Fibroblast of the conjunctiva (primary cell): ENCODE data around the gene BARX1.
"Not testable (repeated sequence)": the region's sequence is repeated elsewhere in the genome, so short reads cannot be mapped to it uniquely, and the experiment has no call there.

Experiments
- DNase-seq: peaks from one replicate; pipeline ENCODE4 v3.0.0-alpha.2; 2010; ENCODE audit warnings: low read depth

BARX1 gene

DNA sequence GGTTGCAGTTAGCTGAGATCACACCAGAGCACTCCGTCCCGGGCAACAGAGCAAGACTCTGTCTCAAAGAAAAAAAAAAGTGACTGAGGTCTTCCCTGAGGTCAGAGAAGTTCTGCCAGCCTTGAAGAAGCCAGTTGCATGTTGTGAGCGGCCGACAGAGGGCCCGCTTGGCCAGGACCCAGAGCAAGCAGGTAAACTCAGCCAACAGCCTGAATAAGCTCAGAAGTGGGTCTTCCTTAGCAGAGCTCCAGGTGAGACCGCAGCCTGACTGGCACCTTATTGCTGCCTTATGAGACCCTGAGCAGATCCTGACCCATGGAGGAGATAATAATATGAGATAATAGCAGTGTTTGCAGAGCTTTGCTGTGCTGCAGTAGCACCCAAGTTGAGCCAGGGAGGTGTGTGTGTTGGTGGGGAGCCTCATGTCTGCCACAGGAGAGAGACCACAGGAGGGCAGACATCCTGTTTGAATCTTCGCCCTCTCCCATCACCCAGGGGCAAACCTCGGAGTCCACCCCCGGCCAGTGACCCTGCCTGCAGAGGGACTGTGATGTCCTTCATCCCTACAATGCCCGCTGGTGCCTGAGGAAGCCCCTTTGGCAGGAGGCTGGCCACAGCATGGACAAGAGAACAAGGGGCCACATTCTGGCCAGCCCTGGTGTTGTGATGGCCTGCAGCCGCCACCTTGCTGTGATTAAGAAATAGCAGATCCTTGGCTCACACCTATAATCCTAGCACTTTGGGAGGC lies 10.8 kb upstream of the BARX1 start:
- no peak for DNase-seq

DNA sequence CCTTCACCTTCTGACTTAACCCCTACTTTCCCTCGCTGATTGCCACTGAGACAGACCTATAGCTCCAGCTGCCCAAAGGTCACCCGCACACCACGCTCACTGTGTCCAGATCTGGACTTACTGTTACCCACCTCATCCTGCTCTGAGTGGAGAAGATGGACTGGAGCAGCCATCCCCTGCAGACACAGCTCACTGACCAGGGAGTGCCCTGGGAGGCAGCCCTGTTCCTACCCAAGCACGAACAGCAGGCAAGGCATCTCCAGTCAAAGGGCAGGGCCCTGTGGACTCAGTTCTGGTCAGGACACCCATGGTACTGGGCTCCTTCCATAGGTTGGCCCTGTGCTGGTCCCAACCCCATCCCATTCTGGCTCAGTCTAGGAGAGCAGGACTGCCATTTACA lies 9.5 kb upstream of the BARX1 start:
- DNase-seq = no peak

DNA sequence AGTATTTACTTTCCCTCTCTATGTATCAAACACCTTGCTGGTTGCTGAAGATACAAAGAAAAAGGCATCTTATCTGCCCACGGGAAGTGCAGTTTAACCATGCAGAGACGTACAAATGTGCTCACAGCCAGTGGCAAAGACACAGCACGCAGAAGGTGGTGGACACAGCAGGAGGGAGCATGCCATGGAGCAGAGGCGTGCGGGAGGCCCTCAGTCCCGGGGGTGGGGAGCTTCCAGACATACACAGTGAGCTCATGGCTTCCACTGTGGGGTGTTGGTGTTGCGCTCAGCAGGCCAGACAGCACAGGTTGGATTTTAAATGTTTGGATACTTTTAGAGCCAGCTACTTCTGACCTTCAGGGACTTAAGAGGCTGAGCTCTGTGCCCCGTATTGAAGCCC lies 8.8 kb upstream of the BARX1 start:
- no peak for DNase-seq

DNA sequence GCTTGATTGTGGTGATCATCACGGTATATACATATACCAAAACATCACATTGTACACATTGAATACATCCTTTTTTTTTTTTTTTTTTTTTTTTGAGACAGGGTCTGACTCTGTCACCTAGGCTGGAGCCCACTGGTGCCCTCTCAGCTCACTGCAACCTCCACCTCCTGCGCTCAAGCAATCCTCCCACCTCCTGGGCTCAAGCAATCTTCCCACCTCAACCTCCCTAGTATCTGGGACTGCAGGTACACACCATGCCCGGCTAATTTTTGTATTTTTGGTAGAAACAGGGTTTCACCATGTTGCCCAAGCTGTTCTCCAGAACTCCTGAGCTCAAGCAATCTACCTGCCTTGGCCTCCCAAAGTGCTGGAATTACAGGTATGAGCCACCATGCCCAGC lies 8.3 kb upstream of the BARX1 start:
- not testable (repeated sequence) for DNase-seq

DNA sequence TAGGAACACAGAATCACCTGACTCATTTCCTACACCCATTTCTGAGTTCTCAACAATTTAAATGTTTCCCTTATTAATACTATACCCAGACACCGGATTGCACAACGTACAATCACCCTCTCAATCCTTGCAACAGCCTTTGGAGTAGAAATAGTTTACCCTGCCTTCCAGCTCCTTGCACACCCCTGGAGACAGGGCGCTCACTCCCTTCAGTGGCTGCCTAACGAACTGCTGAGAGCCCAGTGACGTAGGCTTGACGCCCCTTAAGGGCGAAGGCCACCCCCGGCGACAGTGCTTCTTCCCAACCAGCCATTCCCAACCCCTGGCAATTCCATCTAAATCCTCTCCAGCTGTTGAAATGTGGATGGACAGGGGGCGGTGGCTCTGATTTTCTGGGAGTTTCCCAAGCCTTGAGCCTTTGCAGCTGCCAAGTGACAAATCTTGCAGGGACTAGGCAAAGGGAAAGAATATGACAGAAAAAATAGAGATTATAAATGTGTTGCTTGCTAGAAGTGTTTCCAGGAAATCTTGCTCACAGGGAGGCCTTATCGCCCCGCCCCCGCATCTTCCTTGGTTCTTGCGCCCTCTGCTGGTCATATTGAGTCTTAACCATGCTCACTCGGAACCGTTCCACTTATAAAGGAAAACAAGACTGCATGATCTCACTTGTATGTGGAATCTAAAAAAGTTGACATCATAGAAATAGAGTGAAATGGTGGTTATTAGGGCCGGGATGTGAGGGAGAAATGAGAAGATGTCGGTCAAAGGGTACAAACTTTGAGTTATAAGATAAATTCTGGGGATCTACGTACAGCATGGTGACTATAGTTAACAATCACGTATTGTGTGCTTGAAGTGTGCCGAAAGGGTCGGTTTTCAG lies 7.6 kb upstream of the BARX1 start:
- DNase-seq = peak; percentile 65

DNA sequence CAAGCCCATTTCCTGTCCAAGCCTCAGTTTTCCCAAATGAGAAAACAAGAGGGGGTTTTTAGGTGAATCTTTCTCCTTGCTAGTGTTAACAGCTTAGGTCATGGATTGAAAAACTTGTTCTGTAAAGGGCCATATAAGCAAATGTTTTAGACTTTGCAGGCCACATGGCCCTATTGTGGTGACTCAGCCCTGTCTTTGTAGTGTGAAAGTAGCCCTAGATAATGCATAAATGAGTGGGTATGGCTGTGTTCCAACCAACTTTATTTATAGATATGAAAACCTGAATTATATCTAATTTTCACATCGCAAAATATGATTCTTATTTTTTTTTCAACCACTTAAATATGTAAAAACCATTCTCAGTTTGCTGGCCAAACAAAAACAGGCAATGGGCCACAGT lies 6.9 kb upstream of the BARX1 start:
- DNase-seq = no peak

DNA sequence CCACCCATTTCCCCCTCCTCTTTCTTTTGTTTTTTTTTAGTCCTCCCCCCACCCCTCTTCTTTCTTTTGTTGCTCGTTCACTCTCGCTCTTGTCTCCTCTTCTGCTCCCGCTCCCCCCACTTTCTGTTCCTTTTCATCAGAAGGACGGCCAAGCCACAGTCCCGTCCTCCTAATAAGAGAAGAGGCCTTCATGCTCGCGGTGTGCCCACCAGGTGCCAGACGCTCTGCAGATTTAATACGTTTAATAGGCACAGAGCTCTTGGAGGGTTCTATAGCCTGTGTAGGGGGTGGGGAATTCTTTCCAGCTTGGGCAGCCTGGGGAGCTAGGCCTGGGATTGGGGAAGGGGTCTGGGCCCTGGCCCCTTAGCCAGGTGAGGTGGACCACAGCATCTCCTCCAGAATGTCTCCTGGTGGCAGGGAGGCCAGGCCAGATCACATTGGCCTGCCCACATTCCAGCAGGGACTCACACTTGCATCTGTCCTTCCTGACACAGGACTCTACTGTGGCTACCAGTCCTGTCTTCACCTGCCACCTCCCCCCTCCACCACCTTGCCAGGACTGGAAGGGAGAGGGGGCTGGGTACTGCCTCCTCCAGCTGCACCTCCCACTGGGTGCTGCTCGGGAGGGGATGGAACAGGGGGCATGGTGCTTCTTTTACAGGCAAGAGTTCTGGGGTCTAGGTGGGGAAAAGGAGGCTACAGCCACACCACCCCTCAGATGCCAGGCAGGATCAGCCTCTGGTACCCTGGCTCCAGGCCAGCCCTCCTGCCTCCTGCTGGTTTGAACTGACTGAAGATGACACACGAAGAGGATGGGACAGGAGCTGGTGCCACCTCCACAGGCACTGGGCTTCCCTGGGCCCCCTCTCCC lies 6.1 kb upstream of the BARX1 start:
- DNase-seq = no peak

DNA sequence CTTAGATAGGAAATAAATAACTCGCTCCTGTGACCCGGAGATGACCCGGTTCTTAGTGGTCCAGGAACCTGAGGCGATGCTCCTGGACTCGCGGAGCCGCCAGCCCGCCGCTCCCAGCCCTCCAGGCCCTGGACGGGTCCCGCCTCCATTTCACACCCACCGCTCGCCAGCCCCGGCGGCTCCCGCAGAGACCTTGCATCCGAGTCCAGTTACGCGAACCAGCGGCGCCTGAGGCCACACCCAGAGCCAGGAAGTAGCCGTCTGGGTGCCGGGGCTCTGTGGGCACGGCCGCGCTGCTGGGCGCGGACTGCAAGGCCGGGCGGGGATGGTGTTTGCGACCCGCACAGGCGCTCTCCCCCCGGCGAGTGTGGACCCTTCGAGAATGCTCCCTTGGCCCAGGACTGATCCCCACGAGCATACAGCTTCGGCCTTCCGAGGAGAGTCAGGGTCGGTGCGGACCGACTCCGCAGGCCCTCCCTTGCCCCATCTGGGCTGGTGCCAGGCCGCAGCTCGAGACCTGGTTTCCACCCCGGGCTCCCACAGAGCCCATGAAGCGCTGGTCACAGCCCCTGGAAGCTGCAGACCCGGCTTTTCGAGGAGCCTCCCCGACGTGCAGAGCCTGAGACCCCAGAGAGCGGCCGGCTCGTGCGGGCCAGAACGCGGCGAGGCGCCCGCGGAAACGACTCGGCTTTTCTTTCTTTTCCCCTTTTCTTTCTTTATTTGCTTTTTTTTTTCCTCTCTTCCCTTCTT lies 5.2 kb upstream of the BARX1 start:
- no peak for DNase-seq

DNA sequence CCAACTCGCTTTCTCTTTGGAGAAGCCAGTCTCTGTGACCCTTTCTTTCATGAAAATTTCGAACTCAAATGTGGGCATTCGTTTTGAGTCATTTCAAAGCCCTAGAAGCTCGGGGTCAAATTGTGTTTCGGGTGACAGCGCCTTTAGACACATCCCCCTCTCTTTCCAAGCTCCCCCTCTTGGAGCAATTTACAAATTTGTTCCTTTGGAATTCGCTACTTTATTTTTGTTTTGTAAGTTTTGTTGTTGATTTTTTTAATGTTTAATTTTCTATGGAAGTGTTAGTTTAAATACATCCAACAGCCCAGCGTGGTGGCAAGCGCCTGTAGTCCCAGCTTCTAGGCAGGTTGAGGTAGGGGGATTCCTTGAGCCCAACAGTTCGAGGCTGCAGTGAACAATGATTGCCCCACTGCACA lies 4.6 kb upstream of the BARX1 start:
- DNase-seq = no peak

DNA sequence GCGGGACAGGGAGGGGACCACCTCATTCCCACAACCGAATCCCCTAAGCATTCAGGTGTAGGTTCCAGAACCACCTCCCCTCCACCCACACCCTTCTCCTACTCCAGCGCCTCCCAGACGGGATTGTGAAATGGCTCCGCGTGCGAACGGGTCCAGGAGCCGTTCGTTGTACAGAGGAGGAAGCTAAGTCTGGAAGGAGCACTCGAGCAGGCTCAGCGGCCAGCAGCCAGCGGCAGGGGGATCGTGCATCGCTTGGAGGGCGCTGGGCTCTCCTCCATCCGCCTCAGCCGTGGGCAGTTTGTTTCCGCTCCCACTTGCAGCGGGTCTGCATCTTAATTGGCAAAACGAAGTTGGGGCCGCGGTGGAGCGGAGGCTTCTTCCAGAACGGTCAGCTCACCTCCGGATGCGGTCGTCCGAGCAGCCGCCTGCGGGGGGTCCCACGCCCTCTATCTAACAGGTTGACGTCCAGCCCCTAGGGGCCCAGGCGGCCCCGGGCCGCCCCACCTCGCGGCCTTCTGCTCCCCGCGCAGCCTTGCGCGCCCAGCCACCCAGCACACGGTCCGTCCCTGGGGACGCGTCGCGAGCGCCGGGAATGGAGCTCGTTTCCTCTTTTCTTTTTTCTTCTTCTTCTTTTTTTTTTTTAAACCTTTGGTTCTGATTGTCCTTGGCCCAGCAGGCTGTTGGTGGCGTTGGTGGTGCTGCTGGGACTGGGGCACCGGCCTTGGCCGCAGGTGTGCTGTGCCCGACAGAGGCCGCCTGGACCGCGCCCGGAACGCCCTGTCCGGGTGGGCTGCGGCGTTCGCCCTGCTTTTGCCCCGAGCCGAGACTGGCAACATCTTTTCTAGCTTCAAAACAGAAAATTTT lies 3.9 kb upstream of the BARX1 start:
- no peak for DNase-seq

DNA sequence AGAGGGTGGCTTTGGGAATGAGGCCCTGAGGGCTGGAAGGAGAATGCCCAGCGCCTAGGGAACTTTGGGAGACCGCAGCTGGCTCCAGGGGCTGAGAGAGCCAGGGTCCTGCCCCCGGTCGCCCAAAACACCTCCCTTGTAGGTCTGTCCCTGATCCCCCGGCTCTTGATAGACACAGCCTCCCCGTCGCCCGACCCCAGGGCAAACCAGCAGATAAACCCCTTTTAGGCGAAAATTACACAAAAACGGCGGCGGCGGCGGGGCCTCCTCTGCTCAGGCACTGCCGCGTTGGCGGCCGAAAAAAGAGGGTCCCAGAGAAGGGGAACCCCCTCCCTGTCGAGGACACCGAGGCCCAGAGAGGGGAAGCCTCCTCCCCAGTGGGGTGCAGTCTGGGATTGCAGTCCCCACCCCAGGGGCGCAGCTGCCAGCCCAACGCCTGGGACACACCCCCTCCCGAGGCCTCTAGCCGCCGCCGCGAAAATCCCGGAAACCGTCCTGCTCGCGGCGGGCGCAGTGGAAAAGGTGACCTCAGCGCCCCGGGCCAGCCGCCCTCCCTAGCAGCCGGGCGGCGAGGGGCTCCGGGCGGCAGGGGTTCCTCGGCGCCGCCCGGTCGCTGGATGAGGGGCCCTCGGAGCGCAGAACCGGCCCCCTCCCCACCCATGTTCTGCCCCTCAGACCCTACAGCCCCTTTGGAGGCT lies 3.1 kb upstream of the BARX1 start:
- no peak for DNase-seq

DNA sequence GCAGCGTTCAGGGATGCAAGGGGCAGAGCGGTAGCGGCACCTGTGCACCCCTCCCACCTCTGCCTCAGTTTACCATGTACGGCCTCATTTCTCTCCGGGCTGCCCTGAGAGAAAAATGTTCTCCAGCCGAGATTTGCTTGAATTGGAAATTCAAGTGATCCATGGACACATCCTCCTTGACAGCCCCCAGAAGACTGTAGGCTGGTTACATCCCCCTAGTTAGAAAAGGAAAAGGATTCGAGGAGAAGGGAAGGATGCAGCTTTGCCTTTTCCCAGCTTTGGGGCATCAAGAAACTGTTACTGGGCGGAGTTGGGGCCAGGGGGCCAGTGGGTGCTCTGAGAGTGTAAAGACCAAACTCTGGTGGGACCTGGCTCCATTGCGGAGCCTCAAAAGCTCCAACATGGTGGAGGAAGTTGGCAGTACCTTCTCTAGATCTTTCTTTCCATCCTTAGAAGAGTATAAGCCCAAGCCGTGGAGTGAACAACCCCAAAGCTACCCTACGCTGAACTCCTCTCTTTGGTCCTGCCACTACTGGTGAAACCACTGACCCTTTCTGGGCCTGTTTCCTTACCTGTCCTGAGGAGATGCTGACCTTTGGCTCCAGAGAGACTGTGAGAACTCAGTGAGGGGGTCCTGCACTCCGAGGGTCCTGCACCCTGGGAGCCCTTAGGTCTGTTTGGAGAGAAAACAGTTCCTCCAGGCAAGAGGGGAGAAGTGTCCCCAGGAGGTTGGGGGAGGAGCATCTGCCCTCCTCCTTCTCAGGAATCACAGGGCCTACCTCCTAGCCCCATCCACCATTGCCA lies 1.0 kb upstream of the BARX1 start:
- DNase-seq = no peak

DNA sequence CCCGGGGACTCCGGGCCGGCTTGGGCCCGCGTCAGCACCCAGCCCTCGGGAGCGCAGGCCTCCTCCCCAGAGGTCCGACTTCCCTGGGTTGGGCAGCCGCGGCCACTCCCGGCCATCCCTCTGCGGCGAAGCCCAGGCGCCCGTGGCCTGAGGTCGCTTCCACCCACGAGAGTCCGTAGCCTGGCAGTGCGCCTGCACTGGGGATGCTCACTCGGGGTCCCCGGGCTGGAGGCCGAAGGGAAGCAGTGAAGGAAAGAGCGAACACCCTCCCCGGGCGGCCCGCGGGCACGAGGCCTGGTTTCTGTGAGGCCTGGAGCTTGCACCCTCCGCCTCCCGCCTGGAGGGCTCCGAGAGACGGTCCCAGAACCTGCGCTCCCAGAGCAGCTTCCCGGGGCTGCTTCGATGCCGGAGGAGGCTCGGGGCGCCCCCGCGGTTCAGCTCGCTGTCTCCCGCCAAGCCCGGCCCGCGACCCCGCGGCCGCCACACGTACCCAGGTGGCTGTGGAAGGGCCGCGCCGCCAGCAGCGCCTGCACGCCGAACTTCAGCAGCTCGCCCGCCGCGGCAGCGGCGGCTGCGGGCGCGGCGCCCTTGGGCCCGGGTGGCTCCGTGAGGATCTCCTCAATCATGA lies 607 bp downstream of the BARX1 start:
- no peak for DNase-seq

DNA sequence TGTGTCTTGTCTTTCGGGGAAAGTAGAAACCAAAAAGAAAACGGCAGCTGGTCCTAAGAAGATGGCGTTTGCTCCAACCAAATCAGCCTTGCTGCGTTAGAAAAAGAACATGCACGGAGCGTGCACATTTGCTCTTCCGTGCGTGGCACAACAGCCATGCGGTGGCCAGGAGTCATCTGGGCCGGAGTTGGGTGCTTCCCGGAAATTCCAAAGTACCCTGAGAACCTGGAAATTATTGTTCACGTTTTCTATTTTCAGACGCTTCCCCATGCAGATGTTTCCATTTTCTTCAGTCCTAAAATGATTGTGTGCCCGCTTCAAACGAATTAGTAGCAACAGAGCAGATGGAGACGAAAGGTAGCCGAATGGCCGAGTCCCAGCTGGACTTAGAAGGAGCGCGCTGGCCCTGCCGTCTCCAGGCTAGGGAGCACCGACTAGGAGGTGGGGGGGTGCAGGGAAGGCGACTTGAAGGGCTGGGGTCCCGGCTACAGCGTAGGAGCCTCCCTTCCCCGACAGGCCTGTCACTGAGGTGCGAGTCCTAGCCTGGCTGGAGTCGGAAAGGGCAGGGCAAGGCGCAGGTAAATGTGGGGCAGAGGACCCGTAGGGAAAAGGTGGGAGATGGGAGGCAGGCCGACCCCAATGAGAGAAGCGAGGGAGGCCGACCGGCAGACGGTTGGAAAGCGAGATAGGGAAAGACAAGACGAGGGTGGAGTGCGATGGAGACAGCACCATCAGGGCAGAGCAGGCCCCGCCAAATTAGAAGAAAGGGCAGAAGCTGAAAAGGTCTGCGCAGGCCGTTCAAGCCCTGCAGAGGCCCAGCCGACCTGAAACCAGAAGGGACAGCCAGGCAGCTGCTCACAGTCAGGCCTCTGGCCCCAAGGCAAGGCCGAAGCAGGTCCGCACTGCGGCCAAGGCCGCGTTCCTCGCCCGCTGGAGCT lies 1.4 kb downstream of the BARX1 start:
- no peak for DNase-seq

DNA sequence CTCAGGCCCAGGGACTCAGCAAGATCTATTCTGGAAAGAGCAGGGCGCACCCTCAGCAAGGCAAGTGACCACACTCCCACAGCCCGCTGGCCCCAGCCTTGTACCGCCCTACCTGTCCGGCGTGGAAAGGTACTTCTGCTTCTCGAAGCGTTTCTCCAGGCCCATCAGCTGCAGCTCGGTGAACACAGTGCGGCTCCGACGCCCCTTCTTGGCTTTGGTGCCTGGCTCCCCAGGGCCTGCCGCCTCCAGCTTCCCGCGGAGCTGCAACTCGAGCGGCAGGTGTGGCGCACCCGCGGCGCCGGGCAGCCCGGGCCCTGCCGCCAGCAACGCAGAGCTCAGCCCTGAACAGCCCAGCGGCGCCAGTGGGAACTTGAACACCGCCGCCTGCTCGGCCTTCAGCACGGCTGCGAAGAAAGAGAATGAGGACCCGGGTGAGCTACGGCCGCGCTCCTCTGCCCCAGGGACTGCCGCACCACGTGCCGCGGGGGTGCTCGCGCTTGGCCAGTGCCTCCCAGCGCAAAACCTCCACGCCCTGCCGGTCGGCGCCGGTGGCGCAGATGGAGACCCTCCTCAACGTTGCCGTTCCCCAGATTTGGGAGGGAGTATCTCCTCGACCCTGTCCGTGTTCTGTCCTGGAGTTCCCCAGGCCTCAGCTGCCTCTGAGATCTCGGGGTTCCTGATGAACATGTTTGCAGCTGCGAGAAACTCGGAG lies 2.2 kb downstream of the BARX1 start:
- DNase-seq = no peak

DNA sequence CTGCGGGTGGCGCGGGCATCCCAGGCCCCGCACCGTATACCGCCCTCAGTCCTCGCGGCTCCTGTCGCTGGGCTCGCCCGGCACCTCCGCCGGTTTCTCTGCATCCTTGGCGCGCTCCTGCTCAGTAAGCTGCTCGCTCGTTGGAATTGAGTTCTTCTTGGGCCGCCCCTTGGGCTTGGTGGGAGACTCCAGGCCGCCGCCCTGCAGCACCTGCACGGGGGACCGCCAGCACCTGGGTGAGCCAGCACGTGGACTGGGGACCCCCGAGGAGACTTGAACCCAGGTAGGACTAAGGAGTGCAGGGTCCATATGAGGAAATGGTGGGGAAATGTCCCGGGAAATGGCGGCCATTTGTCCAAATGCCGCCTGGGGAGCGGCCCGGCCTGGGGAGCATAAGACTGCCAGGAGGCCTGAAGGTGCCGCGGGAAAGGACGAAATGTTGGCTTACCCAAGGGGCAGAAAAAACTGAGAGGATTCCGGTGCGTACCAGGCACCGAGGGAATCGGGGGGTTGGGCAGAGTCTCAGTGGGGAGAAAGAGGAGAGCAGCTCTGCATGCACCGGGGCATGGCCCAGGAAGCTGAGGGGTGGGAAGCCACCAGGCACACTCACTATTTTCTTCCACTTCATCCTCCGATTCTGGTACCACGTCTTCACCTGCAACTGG lies 2.9 kb downstream of the BARX1 start:
- DNase-seq = no peak
